ENCODE results near the gene NUP205.
"Not testable (repeated sequence)": the region's sequence is repeated elsewhere in the genome, so short reads cannot be mapped to it uniquely, and the experiment has no call there.

The NUP205 gene

DNA sequence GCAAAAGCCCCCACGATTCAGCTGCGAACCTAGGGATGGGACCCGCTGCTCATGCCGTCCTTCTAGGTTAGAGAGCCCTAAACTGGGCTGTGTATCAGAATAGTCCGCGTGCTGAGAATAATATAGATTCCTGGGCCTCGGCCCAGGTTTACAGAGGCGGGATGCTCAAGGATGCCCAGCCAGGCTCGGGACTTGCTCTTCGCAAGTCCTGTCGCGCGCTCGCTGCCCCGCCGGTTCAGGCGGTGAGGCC, 104.3 kb downstream of the NUP205 start:
- H3K9me3 Mint-ChIP-seq, result no peaks in the 10 kb centered on the region
- H3K27me3 Mint-ChIP-seq, result no peaks in the 10 kb centered on the region
- peak overlapping the region; percentile 98 for H3K27ac Mint-ChIP-seq

GRCh38 chr7:135662373-135663114, 104.8 kb downstream of the NUP205 start, which contains the start of gene STMP1:
Gene STMP1 (plus strand): TSS chr7:135662514.
- peaks cover 52% of the 10 kb centered on the region for H3K4me1 Mint-ChIP-seq (ENCODE audit: low read depth)
- peaks cover 10% of the 10 kb centered on the region for H3K36me3 Mint-ChIP-seq (ENCODE audit: low read depth)
- no peaks in the 10 kb centered on the region for H3K27me3 Mint-ChIP-seq
- H3K9me3 Mint-ChIP-seq, result no peaks in the 10 kb centered on the region
- peak within 1 kb of the TSS; percentile 98 for H3K4me3 Mint-ChIP-seq
- peak within 1 kb of the TSS; percentile 98 for H3K27ac Mint-ChIP-seq

More for the DNA sequence above, 104.3 kb downstream of the NUP205 start:
- Mint-ChIP-seq H3K36me3 (ENCODE audit: low read depth) (peaks cover 10% of the 10 kb centered on the region), H3K4me3 (peak overlapping the region; percentile 98), H3K4me1 (ENCODE audit: low read depth) (peaks cover 50% of the 10 kb centered on the region)

DNA sequence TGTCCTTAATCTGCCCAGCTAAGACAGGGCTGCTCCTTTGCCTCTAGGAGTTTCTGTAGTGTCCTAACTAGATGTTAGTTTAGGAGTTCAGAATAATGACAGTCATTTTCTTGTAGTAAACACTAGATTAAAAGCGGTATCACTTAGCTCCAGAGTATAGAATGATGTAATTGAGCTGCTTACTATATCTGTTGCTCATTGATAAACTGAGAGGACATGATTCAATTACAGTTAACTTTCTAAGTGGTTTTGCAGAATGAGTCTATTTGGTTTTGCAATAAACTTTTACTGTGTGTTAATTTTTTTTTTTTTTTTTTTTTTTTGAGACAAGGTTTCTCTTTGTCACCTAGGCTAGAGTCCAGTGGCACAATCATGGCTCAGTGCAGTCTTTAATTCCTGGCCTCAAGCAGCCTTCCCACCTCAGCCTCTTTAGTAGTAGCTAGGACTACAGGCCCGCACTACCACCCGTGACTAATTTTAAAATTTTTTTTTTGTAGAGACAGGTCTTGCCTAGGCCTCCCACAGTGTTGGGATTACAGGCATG, 106.4 kb downstream of the NUP205 start:
- Mint-ChIP-seq H3K27ac (peak overlapping the region; percentile 84), H3K36me3 (ENCODE audit: low read depth) (peaks cover 24% of the 10 kb centered on the region), H3K4me3 (peak overlapping the region; percentile 98), H3K9me3 (peaks cover 4% of the 10 kb centered on the region), H3K27me3 (no peaks in the 10 kb centered on the region), H3K4me1 (ENCODE audit: low read depth) (peaks cover 64% of the 10 kb centered on the region)

DNA sequence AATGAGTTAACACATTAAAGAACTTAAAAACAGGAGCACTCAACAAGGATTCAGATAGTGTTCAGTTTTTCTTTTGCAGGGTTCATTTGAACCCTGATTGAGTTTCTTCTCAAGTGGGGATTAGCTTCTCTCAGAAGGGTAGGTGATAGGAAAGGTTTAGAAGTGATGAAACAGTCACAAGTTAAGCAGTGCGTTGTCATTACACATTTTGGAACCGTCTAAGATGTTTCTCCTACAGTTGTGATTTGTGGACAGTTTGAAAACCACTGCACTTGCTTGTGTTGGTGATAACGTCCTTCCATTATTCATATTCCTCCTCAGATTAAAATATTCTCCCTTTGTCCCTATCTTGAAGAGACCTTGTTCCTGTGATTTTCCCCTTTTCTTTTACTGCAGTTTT, 107.3 kb downstream of the NUP205 start:
- H3K27me3 Mint-ChIP-seq, result no peaks in the 10 kb centered on the region
- H3K9me3 Mint-ChIP-seq, result peaks cover 4% of the 10 kb centered on the region
- no peak overlapping the region for H3K4me3 Mint-ChIP-seq
- H3K36me3 Mint-ChIP-seq (ENCODE audit: low read depth), result peaks cover 27% of the 10 kb centered on the region
- peaks cover 67% of the 10 kb centered on the region for H3K4me1 Mint-ChIP-seq (ENCODE audit: low read depth)
- H3K27ac Mint-ChIP-seq, result no peak overlapping the region

GRCh38 chr7:135666156-135666555, 108.4 kb downstream of the NUP205 start:
- H3K9me3 Mint-ChIP-seq, result peaks cover 4% of the 10 kb centered on the region
- H3K27me3 Mint-ChIP-seq, result no peaks in the 10 kb centered on the region
- peaks cover 67% of the 10 kb centered on the region for H3K4me1 Mint-ChIP-seq (ENCODE audit: low read depth)
- H3K36me3 Mint-ChIP-seq (ENCODE audit: low read depth), result peaks cover 27% of the 10 kb centered on the region
- no peak overlapping the region for H3K4me3 Mint-ChIP-seq
- no peak overlapping the region for H3K27ac Mint-ChIP-seq

DNA sequence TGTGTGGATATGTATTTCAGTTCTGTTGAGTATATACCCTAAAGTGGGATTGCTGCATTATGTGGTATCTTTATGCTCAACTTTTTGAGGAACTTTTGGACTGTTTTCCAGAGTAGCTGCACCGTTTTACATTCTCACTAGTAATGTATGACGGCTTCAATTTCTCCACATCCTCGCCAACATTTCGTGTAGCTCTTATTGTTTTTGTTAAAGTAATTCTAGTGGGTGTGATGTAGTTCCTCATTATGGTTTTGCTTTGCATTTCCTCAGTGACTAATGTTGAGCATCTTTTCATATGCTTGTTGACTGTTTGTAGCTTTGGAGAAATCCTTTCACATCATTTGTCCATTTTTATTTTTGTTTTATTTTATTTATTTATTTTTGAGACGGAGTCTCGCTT, 109.1 kb downstream of the NUP205 start:
- Mint-ChIP-seq H3K4me1 (ENCODE audit: low read depth) (peaks cover 60% of the 10 kb centered on the region), H3K27ac (no peak overlapping the region), H3K9me3 (peaks cover 4% of the 10 kb centered on the region), H3K27me3 (no peaks in the 10 kb centered on the region), H3K4me3 (no peak overlapping the region), H3K36me3 (ENCODE audit: low read depth) (peaks cover 27% of the 10 kb centered on the region)

- not testable (repeated sequence) for H3K27me3 Mint-ChIP-seq, H3K27ac Mint-ChIP-seq, H3K4me3 Mint-ChIP-seq, H3K9me3 Mint-ChIP-seq
- peaks cover 28% of the 10 kb centered on the region for H3K36me3 Mint-ChIP-seq (ENCODE audit: low read depth)
- H3K4me1 Mint-ChIP-seq (ENCODE audit: low read depth), result peaks cover 61% of the 10 kb centered on the region
Observed at GRCh38 chr7:135667626-135668025, 109.9 kb downstream of the NUP205 start.

DNA sequence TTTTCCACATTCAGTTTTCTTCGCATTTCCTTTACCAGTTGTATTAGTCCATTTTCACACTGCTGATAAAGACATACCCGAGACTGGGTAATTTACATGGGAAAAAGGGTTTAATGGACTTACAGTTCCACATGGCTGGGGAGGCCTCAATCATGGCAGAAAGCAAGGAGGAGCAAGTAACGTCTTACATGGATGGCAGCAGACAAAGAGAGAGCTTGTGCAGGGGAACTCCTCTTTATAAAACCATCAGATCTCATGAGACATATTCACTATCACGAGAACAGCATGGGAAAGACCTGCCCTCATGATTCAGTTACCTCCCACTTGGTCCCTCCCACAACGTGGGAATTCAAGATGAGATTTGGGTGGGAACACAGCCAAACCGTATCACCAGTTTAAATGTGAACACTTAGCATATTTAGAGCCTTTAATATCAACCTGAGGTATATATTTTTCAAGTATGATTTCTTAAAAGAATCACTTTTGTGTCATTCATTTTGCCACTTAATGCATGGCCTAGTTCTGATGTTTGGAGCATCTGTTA, 111.2 kb downstream of the NUP205 start:
- H3K27me3 Mint-ChIP-seq, H3K4me3 Mint-ChIP-seq, H3K27ac Mint-ChIP-seq, H3K9me3 Mint-ChIP-seq: not testable (repeated sequence)
- Mint-ChIP-seq H3K4me1 (ENCODE audit: low read depth) (peaks cover 54% of the 10 kb centered on the region), H3K36me3 (ENCODE audit: low read depth) (peaks cover 39% of the 10 kb centered on the region)

GRCh38 chr7:135669774-135670173, 112.1 kb downstream of the NUP205 start:
- Mint-ChIP-seq H3K9me3 (peaks cover 4% of the 10 kb centered on the region), H3K4me3 (no peak overlapping the region), H3K27me3 (no peaks in the 10 kb centered on the region), H3K36me3 (ENCODE audit: low read depth) (peaks cover 46% of the 10 kb centered on the region), H3K27ac (no peak overlapping the region), H3K4me1 (ENCODE audit: low read depth) (peaks cover 45% of the 10 kb centered on the region)

DNA sequence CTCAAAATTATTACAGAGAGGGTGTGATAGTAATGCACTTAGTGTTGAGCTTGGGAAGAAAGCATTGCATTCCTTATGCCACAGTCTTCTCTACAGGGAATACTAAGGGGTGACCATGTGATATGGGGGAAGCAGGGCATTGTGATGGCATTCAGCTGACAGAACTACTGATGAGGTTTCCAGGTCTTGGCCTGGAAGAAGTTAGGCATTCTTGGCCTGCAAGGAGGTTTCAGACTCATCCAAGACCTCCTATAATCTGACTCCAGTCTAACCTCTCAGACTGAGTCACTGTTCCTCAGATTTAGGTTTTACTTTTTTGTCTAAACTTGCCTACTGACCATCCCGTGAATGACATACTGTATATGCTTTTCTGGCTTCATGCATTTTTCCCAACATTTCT, 112.5 kb downstream of the NUP205 start:
- Mint-ChIP-seq H3K4me3 (no peak overlapping the region), H3K27me3 (no peaks in the 10 kb centered on the region), H3K27ac (no peak overlapping the region), H3K4me1 (ENCODE audit: low read depth) (peaks cover 41% of the 10 kb centered on the region), H3K36me3 (ENCODE audit: low read depth) (peaks cover 48% of the 10 kb centered on the region), H3K9me3 (peaks cover 4% of the 10 kb centered on the region)

GRCh38 chr7:135672560-135673359, 115.0 kb downstream of the NUP205 start:
- Mint-ChIP-seq H3K27me3 (no peaks in the 10 kb centered on the region), H3K36me3 (ENCODE audit: low read depth) (peaks cover 46% of the 10 kb centered on the region), H3K27ac (no peak overlapping the region), H3K4me3 (no peak overlapping the region), H3K4me1 (ENCODE audit: low read depth) (peaks cover 21% of the 10 kb centered on the region), H3K9me3 (peaks cover 4% of the 10 kb centered on the region)

GRCh38 chr7:135673360-135673706, 115.6 kb downstream of the NUP205 start:
- H3K9me3 Mint-ChIP-seq, result peaks cover 4% of the 10 kb centered on the region
- no peak overlapping the region for H3K27ac Mint-ChIP-seq
- no peak overlapping the region for H3K4me3 Mint-ChIP-seq
- peaks cover 16% of the 10 kb centered on the region for H3K4me1 Mint-ChIP-seq (ENCODE audit: low read depth)
- no peaks in the 10 kb centered on the region for H3K27me3 Mint-ChIP-seq
- peaks cover 44% of the 10 kb centered on the region for H3K36me3 Mint-ChIP-seq (ENCODE audit: low read depth)

DNA sequence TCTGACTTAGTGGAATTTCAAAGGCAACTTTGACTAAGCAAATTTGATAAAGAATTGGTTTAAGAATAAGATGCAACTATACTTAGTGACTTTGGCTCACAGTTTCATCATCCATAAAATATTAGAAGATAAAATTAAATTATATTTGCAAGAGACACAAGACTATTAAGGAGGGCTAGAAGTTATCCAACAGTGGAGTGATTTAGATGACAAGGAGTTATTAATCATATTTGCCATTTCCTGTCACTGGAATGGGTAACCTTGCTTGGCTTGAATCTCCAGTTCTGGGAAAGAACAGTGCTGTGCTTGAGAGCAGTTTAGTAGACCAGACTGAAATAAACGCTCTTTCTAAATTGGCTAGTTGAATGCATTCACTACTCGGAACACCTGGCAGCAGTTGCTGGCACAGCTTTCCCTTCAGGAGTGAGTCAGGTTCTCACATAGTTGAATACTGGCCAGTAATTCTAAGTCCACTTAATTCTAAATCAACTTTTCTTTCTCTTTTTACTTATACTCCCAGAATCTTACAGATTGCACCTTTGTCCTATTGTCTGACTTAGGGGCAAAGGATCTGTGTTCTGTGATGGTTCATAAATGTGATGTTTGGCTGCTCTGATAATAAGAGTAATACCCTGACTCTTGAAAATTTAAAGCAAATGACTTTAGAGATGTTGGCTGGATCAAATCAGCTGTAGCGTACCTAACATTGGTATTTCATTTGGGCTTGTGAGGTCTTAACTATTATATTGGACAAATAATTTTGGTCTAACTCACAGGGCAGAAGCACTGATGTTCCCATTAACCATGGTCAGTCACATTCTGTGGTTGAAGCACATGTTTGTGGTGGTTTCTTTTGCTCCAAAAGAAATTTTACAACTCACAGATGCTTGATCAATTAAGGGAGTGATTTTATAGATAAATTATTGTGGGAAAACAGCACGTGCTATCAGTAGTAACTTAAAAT, 121.2 kb downstream of the NUP205 start:
- Mint-ChIP-seq H3K4me3 (no peak overlapping the region), H3K4me1 (ENCODE audit: low read depth) (peaks cover 9% of the 10 kb centered on the region), H3K27me3 (no peaks in the 10 kb centered on the region), H3K27ac (no peak overlapping the region), H3K9me3 (no peaks in the 10 kb centered on the region), H3K36me3 (ENCODE audit: low read depth) (peaks cover 38% of the 10 kb centered on the region)

DNA sequence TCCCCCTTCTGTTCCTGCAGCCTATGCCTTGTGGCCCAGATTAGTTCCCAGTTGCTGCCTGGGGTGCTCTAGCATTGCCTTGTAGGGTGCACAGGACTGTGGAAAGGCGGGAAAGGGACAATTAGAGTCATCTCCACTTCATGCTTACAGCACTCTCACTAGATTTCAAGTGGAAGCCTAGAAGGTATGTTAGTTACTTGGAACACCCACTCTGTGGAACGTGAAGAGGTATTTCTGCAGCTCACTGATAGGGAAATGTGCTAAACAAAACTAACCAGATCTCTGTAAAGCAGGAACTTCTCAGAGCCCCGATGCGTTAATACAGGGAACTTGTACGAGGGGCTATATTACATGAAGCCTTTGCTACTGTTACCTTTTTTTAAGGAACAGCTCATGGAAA, 124.0 kb downstream of the NUP205 start:
- Mint-ChIP-seq H3K27me3 (no peaks in the 10 kb centered on the region), H3K9me3 (no peaks in the 10 kb centered on the region), H3K27ac (no peak overlapping the region), H3K4me3 (no peak overlapping the region), H3K4me1 (ENCODE audit: low read depth) (peaks cover 9% of the 10 kb centered on the region), H3K36me3 (ENCODE audit: low read depth) (peaks cover 27% of the 10 kb centered on the region)

All from stimulated activated naive CD8-positive, alpha-beta T cell treated with anti-CD3 and anti-CD28 coated beads, Interleukin-15, Interleukin-2, amounts not matched to agents 100 ng/mL and 50 ng/mL, for 24 hours (primary cell).